HG03095 (cell line): Measurements from ENCODE around the gene ZSCAN20.
"Not testable (repeated sequence)": the region's sequence is repeated elsewhere in the genome, so short reads cannot be mapped to it uniquely, and the experiment has no call there.

Experiments
- ATAC-seq: cut with Tn5 transposase; IDR thresholded peaks from one replicate; pipeline ENCODE4 v1.9.1; 2021; ENCODE audit warnings: moderate library complexity; ENCODE audit not compliant: unreplicated experiment

Gene ZSCAN20

DNA sequence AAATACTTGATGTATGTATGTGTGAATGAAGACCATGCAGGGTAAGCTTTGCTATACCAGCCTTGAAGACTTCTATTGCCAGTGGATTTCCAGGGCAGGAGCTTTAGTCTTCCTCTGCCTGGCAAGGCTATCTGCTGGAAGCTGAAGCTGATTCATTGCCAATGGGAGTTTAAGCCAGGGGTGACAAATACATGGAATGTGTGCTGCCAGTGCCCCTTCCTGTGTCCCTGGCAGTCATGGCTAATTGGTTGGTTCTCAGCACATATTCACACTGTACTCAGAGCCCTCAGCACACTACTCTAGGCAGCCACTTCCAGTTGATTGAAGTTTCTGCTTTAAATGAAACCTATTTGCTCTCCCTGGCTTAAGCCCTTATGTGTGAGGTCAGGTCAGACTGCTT is 1.5 kb downstream of the ZSCAN20 start:
- no peak for ATAC-seq

DNA sequence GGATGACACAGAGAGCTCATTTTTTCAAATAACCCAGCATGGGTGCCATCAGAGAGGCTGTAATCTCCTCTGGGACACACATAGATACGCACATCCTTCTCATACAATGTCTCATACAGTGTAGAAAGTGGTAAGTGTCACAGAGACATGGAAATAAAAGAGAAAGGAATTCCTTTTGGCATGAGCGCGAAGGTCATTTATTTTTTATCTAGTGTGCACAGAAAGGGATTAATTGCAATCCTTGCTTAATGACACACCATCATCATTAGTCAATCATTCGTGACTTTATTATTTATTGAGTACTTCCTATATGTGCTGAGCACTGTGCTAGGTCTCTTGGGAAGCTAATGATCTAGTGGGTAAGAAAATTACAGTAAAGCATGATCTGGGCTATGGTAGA is 5.0 kb downstream of the ZSCAN20 start:
- no peak for ATAC-seq

DNA sequence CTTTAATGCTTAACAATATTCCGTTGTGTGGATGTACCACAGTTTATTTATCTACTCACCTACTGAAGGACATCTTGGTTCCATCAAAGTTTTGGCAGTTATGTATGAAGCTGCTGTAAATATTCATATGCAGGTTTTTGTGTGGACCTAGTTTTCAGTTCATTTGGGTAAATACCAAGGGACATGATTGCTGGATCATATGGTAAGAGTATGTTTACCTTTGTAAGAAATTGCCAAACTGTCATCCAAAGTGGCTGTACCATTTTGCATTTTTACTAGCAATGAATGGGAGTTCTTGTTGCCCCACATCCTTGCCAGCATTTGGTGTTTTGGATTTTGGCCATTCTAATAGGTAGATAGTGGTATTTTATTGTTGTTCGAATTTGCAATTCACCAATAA is 10.0 kb downstream of the ZSCAN20 start:
- ATAC-seq, result no peak

DNA sequence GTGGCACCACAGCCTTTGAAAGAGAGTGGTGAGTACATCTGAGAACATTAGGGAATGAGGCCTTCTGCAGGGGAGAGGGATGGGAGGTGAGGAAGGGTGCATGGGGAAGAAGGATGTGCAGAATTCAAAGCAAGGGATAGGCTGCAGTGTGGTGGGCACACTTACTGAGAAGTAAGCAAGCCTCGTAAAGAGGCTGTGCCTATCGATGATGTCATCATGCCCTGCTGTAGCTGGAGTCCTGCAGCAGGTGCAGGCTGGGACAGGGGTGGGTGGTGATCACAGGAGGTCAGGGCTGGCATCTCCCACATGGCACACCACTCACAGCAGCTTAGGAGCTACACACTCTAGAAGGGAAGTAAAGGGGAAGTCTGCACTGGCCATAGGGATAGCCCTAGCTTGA is 16.2 kb downstream of the ZSCAN20 start:
- no peak for ATAC-seq

DNA sequence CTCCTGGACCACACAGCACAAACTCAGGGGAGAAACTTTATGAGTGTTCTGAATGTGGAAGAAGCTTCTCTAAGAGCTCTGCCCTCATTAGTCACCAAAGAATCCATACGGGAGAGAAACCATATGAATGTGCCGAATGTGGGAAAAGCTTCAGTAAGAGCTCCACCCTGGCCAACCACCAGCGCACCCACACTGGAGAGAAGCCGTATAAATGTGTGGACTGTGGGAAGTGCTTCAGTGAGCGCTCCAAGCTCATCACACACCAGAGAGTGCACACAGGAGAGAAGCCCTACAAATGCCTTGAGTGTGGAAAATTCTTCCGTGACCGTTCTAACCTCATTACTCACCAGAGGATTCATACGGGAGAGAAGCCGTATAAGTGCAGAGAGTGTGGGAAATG is 22.5 kb downstream of the ZSCAN20 start:
- ATAC-seq, result no peak

DNA sequence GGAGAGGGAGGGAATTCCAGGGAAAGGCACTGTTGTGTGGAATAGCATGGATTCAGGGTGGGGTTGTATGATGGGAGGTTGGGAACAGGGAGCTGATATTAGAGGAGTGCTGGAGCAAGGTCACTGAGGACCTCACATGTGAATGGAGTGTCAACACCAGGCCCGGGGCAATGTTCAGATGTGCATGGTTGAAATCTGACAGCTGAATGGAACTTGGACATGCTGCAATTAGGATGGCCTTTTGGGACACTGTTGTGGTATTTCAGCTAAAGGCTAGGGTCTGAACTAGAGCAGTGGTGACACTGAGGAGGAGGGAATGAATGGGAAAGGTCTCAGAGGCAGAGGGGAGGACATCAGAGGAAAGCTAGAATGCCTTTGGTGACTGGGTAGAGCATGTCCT is 25.0 kb downstream of the ZSCAN20 start:
- no peak for ATAC-seq

DNA sequence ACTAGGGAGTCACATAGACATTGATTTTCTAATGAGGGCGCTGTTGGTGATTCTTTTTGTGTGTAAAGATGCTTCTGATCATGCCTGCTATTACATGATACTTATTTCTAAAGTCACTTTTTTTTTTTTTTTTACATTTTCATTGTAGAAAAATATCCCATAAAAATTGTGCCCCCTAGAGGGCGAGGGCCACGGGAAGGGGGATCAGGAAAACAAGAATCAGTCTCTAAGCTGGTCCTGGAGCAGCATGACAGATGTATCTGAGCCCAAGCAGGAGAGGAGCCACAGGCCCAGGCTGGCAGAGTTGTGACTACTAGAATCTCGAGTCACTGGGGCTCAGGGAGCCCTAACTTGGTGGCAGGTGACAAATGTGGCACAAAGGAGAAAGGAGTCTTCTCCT is 28.1 kb downstream of the ZSCAN20 start:
- ATAC-seq, result no peak

DNA sequence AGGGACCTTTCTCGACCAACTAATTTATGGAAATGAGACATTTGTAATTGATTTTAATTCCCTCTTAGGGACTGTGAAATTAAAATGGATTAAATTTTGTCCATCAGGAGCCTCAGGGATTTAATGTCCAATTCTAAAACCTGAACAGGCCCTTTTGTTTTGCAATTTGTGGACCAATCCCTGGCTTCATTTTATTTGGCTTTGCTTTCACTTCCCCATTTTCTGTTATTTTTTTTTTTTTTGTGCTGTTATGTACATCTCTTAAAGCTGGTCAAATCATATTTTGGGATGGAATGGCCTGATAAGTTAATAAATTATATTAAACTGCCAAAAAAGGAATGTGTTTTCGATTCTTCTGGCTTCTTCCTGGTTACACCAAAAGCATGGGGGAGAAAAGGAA is 28.9 kb downstream of the ZSCAN20 start:
- ATAC-seq, result no peak

DNA sequence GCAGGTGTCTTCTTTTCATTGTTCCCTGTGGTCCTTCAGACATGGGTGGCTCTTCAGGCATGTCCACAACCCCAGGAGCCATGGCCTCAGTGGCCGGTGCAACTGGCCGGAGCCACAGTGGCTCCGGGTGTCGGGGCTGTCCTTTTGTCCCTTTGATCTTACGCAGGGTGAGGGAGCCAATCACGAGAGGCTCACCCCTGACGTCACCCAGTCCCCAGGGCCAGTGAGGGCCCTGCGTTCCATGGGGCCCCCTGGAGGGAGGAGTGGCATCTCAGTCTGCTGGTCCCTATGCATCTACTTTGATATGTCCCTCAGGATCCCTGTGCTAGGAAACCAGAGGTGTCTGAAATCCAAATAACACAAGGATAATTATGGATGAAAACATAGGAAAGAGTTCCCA is 29.3 kb downstream of the ZSCAN20 start:
- ATAC-seq, result no peak

DNA sequence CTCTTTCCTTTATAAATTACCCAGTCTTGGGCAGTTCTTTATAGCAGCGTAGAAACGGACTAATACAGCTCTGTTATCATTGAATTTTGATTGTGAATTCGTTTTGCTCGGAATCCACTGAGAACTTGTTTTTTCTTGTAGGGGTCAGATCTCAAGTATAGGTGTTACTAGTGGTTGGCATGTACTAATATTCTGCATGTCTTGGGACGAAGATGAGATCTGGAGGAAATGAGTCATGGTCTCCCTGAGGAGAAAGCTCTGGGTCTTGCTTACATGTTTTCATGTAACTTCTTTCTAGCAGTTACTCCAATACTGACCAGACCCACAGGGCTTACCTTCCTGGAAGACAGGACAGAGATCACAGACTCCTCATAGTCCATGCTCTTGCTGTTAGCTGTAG is 30.3 kb downstream of the ZSCAN20 start:
- ATAC-seq, result no peak

DNA sequence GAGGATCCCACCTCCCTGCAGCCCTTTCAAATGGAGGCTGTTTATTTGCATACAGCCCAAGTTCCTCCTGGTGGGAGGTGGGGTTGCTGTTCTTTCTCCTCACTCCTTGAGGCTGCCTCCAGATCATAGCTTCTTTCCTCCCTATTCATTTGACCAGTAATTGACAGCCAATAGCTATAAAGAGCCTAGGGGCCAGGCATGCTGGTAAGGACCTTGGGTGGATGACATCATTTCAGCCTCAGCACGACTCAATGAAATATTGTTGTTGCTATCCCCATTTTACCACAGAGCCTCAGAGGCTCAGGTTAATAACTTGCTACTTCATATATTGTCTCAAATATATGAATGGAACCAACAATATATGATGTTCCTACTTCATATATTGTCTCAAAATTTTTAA is 31.1 kb downstream of the ZSCAN20 start:
- no peak for ATAC-seq

DNA sequence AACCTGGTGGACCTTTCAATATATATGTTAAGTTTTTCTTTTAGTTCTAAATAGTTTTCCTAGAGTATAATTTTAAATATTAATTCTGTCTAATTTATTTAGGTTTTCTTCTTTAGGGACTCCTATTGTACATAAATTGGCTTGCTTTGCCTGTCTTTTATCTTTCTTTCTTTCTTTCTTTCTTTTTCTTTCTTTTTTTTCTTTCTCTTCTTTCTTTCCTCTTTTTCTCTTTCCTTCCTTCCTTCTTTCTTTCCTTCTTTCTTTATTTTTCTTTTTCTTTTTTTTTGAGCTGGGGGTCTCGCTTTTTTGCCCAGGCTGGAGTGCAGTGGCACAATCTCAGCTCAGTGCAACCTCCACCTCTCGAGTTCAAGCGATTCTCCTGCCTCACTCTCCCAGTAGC is 35.2 kb downstream of the ZSCAN20 start:
- no peak for ATAC-seq

DNA sequence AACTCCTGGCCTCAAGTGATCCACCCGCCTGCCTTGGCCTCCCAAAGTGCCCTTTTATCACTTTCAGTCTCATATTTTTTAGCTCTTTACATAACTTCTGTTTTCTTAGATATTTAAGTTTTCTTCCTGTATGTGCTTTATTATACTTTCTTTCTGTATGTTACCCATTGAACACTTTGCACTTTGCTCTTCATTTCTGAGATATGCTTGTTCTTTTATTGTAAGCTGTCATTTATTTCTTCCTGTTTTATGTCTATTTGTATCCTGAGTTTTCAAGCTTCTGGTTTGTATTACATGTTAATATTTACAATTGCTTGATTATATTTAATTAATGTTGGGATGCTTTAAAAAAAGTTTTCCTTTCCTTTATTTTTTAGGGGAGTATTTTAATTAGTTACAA is 35.7 kb downstream of the ZSCAN20 start:
- no peak for ATAC-seq

DNA sequence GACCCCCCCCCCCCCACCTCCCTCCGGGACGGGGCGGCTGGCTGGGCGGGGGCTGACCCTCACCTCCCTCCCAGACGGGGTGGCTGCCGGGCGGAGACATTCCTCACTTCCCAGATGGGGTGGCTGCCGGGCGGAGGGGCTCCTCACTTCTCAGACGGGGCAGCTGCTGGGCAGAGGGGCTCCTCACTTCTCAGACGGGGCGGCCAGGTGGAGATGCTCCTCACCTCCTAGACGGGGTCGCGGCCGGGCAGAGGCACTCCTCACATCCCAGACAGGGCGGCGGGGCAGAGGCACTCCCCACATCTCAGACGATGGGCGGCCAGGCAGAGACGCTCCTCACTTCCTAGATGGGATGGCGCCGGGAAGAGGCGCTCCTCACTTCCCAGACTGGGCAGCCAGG is 36.8 kb downstream of the ZSCAN20 start:
- ATAC-seq, result not testable (repeated sequence)

DNA sequence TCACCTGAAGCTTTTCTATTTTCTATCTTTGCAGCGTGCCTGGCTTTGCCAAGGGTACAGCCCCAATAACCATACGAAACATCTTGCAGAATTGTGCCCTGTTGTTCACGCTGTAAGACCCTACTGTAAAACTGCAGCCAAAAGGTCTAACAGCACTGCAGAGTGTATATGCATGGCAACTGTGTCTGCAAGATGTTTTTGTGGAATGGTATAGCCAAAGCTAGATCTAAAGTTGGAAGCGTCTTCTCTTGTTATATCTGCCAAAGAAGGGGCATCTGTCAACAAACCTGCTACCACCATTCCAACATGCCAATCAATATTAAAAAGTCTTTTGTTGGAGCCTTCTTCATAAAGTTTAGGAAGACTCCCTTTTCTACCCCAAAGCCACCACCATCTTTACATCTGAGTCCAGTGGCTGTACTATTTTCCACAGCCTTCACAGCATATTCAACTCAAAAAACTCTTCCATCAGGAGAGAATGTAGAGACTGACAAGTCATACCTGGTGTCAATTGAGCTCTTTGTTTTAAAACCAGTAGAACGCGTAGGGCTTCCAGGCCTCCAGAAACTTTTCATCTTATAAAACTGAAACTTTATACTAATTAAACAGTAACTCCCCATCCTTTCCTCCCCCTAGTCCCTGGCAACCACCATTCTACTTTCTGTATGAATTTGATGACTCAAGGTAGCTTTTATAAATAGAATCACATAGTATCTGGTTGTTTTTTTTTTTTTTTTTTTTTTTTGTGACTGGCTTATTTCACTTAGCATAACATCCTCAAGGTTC is 40.0 kb downstream of the ZSCAN20 start:
- ATAC-seq, result no peak

DNA sequence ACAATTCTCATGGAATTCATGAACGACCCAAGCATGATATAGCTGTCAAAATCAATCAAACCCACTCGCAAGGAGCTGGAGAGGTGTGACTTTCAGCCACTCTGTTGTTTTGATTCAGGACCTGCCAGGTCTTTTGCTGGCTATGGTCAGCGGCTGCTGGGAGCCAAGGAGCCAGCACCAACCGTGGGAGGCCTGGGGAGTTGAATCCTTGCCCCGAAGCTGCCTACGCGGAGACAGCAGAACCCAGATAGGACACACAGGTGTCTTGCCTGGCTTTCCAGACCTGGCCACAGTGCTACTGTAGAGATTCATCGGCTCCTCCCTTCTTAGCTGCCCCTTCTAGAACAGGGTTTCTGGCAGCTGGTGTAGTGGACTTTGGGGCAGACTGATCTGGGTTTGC is 42.7 kb downstream of the ZSCAN20 start:
- no peak for ATAC-seq

DNA sequence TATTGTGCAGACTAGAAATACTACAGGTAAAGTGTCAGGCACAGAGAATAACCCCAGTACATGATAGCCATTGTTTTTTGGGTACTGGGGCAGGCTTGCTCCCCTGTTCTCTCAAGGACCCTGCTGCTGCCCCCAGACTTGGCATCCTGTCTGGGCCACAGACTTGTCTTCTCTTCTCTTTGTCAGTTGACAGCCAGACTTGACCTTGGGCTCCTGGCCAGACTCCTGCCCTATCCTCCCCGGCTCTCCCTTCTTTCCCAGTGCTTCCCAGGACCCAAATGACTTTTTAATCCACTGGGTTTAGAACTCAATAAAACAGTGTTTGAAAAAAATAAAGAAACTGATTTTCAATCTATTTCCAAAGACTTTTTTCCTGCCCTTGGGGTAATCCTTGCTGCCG is 43.2 kb downstream of the ZSCAN20 start:
- no peak for ATAC-seq

DNA sequence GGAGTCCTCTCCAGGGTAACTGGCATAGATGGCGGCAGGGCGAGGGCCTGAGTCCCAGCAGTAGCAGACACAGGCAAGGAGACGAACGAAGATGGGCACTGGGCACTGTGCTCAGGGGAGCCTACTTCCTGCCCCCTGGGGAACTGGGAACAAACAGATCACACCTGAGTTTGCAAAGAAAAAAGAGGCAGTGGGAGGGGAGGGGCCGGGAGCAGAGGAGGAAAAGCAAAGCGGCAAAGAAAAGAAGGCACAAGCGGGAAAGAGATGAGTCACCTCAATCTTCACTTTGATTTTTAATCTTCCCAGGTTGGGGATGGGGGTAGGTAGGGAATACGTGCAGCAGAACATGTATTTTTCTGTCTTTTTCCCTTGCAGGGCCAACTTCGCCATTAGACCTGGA is 44.0 kb downstream of the ZSCAN20 start:
- no peak for ATAC-seq

DNA sequence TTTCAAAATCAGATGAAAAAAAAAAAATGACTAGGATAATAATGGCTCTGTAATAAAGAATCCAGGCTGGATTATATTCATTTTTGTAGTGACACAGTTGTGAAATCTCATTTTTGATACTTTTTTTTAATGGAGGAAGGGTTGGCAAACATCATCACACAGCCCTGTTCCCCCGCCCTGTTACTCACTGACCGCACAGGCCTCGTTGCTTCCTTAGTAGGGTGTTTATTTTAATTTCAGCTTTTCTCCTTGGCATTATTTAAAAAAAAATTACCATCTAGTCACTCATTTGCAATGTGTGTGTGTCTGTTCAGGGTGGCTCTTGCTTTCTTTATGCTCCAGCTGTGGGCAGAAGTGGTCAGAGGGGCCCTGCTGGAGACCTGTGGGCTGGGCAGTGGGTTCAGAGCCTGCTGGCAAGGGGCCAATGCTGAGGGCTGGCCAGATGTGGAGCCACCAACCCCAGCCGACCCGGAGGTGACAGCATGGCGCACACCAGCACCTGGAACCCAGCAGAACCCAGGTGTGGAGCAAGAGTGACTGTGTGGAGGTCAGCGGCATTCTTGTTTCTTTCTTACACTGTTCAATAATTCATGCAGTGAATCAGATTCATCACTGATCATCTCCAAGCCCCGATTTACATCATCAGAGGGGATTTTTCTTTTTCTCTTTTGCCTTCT is 44.6 kb downstream of the ZSCAN20 start:
- no peak for ATAC-seq

DNA sequence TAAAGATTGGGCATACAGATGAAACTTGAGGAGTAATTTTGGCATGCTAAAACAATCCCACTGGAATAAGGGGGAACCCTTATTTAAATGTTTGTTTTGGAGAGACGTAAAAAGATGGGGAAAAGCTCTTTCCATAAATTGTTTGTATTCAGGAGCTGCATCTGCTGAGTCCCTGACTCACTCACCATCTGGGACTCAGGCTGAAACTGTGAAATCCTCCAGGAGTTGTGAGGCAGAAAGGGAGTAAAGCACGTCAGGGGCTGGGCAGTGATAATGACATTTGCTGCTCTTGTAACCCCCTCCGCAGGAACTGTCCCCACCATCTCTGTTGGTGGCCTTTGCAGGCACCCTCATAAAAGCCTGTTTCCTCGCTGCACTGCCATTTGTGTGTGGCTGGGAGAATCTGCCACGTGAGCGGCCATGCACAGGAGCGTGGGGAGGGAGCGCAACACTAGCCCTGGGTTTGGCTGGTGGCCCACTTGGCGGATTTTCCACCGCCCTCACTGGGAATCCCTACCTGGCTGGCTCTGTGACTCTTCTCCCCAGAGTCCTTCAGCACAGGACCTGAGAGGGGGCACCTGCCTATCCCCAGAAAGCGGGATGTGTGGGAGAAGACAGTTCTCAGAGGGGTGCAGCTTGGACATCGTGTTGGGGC is 45.3 kb downstream of the ZSCAN20 start:
- ATAC-seq, result no peak

DNA sequence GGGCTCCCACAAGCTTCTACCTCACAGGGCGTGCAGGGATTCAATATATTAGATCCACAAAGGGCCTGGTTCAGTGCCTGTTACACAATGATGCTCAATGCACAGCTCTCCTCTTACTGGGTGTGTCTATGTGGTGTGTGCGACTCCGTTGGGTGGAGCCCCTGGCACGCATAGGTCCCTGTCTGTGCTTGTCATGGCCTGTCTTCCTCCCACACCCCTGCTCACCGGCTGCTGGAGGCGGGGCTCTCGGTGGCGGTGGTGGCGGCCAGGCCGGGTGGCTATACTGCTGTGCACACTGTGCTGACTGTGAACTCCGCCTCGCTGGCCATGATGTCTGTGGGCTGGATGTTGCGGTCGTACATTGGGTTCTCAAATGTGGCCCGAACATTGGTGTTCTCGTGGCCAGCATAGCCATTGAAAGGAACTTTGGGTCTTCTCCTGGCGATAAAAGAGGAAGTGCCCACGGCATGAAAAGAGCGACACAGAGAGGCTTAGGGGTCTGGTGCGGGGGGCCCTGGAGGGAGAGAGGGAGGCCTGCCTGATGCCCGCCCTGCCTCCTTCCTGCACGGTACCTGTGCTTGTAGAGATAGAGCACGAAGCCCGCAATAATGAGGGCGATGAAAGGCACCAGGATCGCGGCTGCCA is 46.9 kb downstream of the ZSCAN20 start:
- ATAC-seq, result no peak

DNA sequence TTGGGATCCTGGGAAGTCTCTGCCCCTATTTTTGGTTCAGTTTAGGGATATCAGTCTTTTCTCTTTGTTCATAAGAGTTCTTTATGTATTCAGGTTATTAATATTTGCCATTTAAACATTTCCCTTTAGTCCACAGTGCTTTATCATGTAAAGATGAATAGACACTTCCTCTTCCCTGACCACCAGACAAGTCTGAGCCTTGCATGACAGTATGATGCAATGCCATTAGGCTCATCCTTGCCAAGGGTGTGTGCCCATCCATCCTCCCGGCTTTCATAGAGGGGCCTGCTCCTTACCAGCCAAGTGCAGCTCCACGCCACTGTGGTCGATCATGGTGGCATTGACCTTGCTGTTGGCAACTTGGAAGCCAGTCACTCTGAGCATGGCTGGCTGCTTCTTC is 52.1 kb downstream of the ZSCAN20 start:
- no peak for ATAC-seq
